HepG2 (cell line): Measurements from ENCODE around the gene SYNE1. TPM values are rescaled to one million over a fixed set of nuclear protein-coding genes. Genes with fewer than 3 reads are reported as not detected.

Experiments used
- ATRX ChIP-seq: sonication (generic); formaldehyde crosslinking; IDR thresholded peaks from 2 replicates; pipeline ENCODE4 v1.4.0; 2020; ENCODE audit warnings: missing genetic modification reagents, borderline replicate concordance
- BRD4 ChIP-seq: sonication (generic); formaldehyde crosslinking; IDR thresholded peaks from 2 replicates; pipeline ENCODE4 v1.4.0; 2020; ENCODE audit warnings: missing genetic modification reagents
- FOXK1 ChIP-seq: sonication (generic); formaldehyde crosslinking; IDR thresholded peaks from 2 replicates; pipeline ENCODE4 v1.4.0; 2020; ENCODE audit warnings: low read depth, missing genetic modification reagents, borderline replicate concordance
- HOXD1 ChIP-seq: sonication (generic); formaldehyde crosslinking; IDR thresholded peaks from 2 replicates; pipeline ENCODE4 v1.5.0; 2020; ENCODE audit warnings: missing genetic modification reagents
- IRX3 ChIP-seq: sonication (generic); formaldehyde crosslinking; IDR thresholded peaks from 2 replicates; pipeline ENCODE4 v1.8.1; 2023; ENCODE audit warnings: mild to moderate bottlenecking, low read depth, missing genetic modification reagents, borderline replicate concordance
- KAT8 ChIP-seq: IDR thresholded peaks from 2 replicates; pipeline ENCODE4 v1.6.1; 2016; ENCODE audit warnings: missing genetic modification reagents, missing compliant biosample characterization
- KMT2B ChIP-seq: IDR thresholded peaks from 2 replicates; pipeline ENCODE4 v1.6.1; 2016; ENCODE audit warnings: missing genetic modification reagents, missing compliant biosample characterization
- RELA ChIP-seq: sonication (generic); formaldehyde crosslinking; IDR thresholded peaks from 2 replicates; pipeline ENCODE4 v1.4.0; 2020; ENCODE audit warnings: missing genetic modification reagents
- SOX13 ChIP-seq, 3 experiments: fragments of 450-650 bp in 1 of 3; sonication (generic) in 1 of 3; formaldehyde crosslinking in 1 of 3; IDR thresholded peaks in 2 of 3; conservative IDR thresholded peaks in 1 of 3; 2 replicates each; pipeline versions ENCODE4 v1.5.0 to v1.6.1; 2016 to 2020; ENCODE audit warnings: antibody characterized with exemption in 1 of 3, mild to moderate bottlenecking in 1 of 3, missing compliant biosample characterization in 1 of 3, missing genetic modification reagents in 1 of 3, moderate library complexity in 1 of 3
- SP140L ChIP-seq: sonication (generic); formaldehyde crosslinking; IDR thresholded peaks from 2 replicates; pipeline ENCODE4 v1.4.0; 2020; ENCODE audit warnings: missing genetic modification reagents, borderline replicate concordance
- TSC22D2 ChIP-seq: sonication (generic); formaldehyde crosslinking; IDR thresholded peaks from 2 replicates; pipeline ENCODE4 v1.5.1; 2020; ENCODE audit warnings: missing genetic modification reagents, mild to moderate bottlenecking, borderline replicate concordance
- ZBTB1 ChIP-seq: sonication (generic); formaldehyde crosslinking; IDR thresholded peaks from 2 replicates; pipeline ENCODE4 v1.4.0; 2020; ENCODE audit warnings: missing genetic modification reagents, borderline replicate concordance
- ZGPAT ChIP-seq: IDR thresholded peaks from 2 replicates; pipeline ENCODE4 v1.6.1; 2016; ENCODE audit warnings: mild to moderate bottlenecking
- ZNF326 ChIP-seq: sonication (generic); formaldehyde crosslinking; IDR thresholded peaks from 2 replicates; pipeline ENCODE4 v1.4.0; 2020; ENCODE audit warnings: missing genetic modification reagents, borderline replicate concordance
- ZNF331 ChIP-seq: sonication (generic); formaldehyde crosslinking; IDR thresholded peaks from 2 replicates; pipeline ENCODE4 v1.4.0; 2020; ENCODE audit warnings: missing genetic modification reagents
- ZNF569 ChIP-seq: sonication (generic); formaldehyde crosslinking; IDR thresholded peaks from 2 replicates; pipeline ENCODE4 v1.5.0; 2020; ENCODE audit warnings: mild to moderate bottlenecking, missing genetic modification reagents, moderate library complexity, borderline replicate concordance
- ZNF678 ChIP-seq: sonication (generic); formaldehyde crosslinking; IDR thresholded peaks from 2 replicates; pipeline ENCODE4 v1.4.0; 2020; ENCODE audit warnings: mild to moderate bottlenecking, missing genetic modification reagents
- ZNF761 ChIP-seq: sonication (generic); formaldehyde crosslinking; conservative IDR thresholded peaks from 2 replicates; pipeline ENCODE4 v1.4.0; 2020; ENCODE audit warnings: mild to moderate bottlenecking, missing genetic modification reagents
- ZNF776 ChIP-seq: sonication (generic); formaldehyde crosslinking; IDR thresholded peaks from 2 replicates; pipeline ENCODE4 v1.4.0; 2020; ENCODE audit warnings: mild to moderate bottlenecking, missing genetic modification reagents
- polyA plus RNA-seq, 8 experiments: library from polyadenylated mRNA; depleted of rRNA in 3 of 8; stranded (reverse) in 7 of 8; unstranded in 1 of 8; fragments of >200 nt; fragmentation: Illumina TruSeq in 4 of 8; extraction: Trizol in 4 of 8; gene quantifications; 2 replicates each; pipeline versions ENCODE4 v1.2.1 to v1.2.3, GENCODE V29; 2011 to 2016; ENCODE audit warnings: low read depth in 4 of 8, missing spikeins in 1 of 8, mixed read lengths in 1 of 8; ENCODE audit not compliant: insufficient read depth in 1 of 8
- total RNA-seq, 5 experiments: library from RNA; depleted of rRNA; stranded (reverse); fragments of >200 nt; fragmentation: Illumina TruSeq; extraction: Trizol; gene quantifications; 2 replicates each; pipeline ENCODE4 v1.2.3, GENCODE V29; 2016; ENCODE audit warnings: low read depth in 1 of 5
- TF ChIP-seq, protein P1 (sequence below): sonication (generic); formaldehyde crosslinking; IDR thresholded peaks from 2 replicates; pipeline ENCODE4 v1.4.0; 2020; ENCODE audit warnings: missing genetic modification reagents, borderline replicate concordance
- TF ChIP-seq, protein P2 (sequence below): sonication (generic); formaldehyde crosslinking; IDR thresholded peaks from 2 replicates; pipeline ENCODE4 v1.5.0; 2020; ENCODE audit warnings: missing genetic modification reagents, mild to moderate bottlenecking, borderline replicate concordance
- TF ChIP-seq, protein P3 (sequence below): sonication (generic); formaldehyde crosslinking; IDR thresholded peaks from 2 replicates; pipeline ENCODE4 v1.5.0; 2020; ENCODE audit warnings: missing genetic modification reagents

Gene SYNE1
- total and polyA plus RNA-seq, 2 of the 13 experiments (the other 11 are each of a cell fraction or from before 2014, with no cell fraction given): 5.5 to 15.9 TPM

DNA sequence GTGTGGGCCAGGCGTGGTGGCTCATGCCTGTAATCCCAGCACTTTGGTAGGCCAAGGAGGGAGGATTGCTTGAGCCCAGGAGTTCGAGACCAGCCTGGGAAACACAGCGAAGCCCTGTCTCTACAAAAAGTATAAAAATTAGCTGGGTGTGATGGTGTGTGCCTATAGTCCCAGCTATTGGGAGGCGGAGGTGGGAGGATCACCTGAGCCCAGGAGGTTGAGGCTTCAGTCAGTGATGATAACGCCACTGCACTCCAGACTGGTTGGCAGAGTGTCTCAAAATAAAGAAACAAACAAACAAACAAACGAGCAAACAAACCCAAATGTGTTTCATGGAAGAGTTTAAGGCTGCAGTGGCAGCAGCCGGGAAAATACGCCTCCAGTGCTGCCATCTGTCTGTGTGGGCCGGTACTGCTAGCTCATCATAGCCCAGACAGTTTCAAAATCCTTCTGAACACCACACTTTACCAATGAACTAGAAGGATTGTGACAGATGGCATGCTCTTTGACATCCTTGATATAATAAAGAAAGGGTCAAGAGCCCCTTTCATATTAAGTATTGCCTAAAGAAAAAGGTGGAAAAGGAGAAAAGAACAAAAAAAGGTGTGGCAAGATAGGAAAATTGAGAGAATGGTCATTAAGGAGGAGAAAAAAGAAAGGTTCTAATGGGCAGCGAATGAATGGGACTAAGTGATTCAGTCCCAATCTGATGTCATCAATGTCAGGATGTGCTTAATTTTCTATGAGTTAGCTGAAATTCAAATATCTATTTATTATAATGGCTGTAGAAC, 298.6 kb downstream of the SYNE1 start (continued):
- TF ChIP-seq ZGPAT (CRISPR knock-in tag): 0 out of 2 replicates have a peak, but pooled peaks have one; percentile 32
- no peak for TF ChIP-seq BRD4 (CRISPR knock-in tag)
- no peak for TF ChIP-seq SOX13 (IDR thresholded peaks at IDR 0.05)
- 0 out of 4 replicates have a peak, but pooled peaks of 1 of the 2 experiments have one; percentile 12 for TF ChIP-seq SOX13 (CRISPR knock-in tag; conservative IDR thresholded peaks at IDR 0.05 in 1 of 2, IDR thresholded peaks at IDR 0.05 in 1 of 2)
- peak; percentile 52; the same call in 1 of the 2 replicates for TF ChIP-seq ZNF331 (CRISPR knock-in tag)
- peak; percentile 80; the same call in 1 of the 2 replicates for TF ChIP-seq TSC22D2 (CRISPR knock-in tag)
- TF ChIP-seq IRX3 (CRISPR knock-in tag): no peak
- TF ChIP-seq KAT8 (CRISPR knock-in tag): 0 out of 2 replicates have a peak, but pooled peaks have one; percentile 26
- TF ChIP-seq, protein P1, sequence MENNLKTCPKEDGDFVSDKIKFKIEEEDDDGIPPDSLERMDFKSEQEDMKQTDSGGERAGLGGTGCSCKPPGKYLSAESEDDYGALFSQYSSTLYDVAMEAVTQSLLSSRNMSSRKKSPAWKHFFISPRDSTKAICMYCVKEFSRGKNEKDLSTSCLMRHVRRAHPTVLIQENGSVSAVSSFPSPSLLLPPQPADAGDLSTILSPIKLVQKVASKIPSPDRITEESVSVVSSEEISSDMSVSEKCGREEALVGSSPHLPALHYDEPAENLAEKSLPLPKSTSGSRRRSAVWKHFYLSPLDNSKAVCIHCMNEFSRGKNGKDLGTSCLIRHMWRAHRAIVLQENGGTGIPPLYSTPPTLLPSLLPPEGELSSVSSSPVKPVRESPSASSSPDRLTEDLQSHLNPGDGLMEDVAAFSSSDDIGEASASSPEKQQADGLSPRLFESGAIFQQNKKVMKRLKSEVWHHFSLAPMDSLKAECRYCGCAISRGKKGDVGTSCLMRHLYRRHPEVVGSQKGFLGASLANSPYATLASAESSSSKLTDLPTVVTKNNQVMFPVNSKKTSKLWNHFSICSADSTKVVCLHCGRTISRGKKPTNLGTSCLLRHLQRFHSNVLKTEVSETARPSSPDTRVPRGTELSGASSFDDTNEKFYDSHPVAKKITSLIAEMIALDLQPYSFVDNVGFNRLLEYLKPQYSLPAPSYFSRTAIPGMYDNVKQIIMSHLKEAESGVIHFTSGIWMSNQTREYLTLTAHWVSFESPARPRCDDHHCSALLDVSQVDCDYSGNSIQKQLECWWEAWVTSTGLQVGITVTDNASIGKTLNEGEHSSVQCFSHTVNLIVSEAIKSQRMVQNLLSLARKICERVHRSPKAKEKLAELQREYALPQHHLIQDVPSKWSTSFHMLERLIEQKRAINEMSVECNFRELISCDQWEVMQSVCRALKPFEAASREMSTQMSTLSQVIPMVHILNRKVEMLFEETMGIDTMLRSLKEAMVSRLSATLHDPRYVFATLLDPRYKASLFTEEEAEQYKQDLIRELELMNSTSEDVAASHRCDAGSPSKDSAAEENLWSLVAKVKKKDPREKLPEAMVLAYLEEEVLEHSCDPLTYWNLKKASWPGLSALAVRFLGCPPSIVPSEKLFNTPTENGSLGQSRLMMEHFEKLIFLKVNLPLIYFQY (CRISPR knock-in tag): no peak
- no peak for TF ChIP-seq ZNF569 (CRISPR knock-in tag)
- no peak for TF ChIP-seq ZBTB1 (CRISPR knock-in tag)
- 0 out of 2 replicates have a peak, but pooled peaks have one; percentile 24 for TF ChIP-seq KMT2B
- no peak for TF ChIP-seq FOXK1
- TF ChIP-seq SP140L (CRISPR knock-in tag): no peak
- no peak for TF ChIP-seq ZNF776 (CRISPR knock-in tag)
- no peak for TF ChIP-seq ZNF761 (CRISPR knock-in tag)
- TF ChIP-seq ATRX (CRISPR knock-in tag): no peak
- TF ChIP-seq ZNF326: no peak
- TF ChIP-seq HOXD1: no peak
- TF ChIP-seq, protein P2, sequence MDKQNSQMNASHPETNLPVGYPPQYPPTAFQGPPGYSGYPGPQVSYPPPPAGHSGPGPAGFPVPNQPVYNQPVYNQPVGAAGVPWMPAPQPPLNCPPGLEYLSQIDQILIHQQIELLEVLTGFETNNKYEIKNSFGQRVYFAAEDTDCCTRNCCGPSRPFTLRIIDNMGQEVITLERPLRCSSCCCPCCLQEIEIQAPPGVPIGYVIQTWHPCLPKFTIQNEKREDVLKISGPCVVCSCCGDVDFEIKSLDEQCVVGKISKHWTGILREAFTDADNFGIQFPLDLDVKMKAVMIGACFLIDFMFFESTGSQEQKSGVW (CRISPR knock-in tag): no peak
- TF ChIP-seq ZNF678 (CRISPR knock-in tag): no peak
- no peak for TF ChIP-seq RELA (CRISPR knock-in tag)
- TF ChIP-seq, protein P3, sequence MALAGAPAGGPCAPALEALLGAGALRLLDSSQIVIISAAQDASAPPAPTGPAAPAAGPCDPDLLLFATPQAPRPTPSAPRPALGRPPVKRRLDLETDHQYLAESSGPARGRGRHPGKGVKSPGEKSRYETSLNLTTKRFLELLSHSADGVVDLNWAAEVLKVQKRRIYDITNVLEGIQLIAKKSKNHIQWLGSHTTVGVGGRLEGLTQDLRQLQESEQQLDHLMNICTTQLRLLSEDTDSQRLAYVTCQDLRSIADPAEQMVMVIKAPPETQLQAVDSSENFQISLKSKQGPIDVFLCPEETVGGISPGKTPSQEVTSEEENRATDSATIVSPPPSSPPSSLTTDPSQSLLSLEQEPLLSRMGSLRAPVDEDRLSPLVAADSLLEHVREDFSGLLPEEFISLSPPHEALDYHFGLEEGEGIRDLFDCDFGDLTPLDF (CRISPR knock-in tag): no peak
